Breast epithelium (tissue), 4 donors: ENCODE data around the gene CIAO3. TPM values are rescaled to one million over a fixed set of nuclear protein-coding genes. Genes with fewer than 3 reads are reported as not detected.

ENCODE experiments used
- DNase-seq, 2 donors: peaks; one replicate each; pipeline ENCODE4 v3.0.0-alpha.2; 2019; ENCODE audit warnings: low spot score in 2 of 2
- H3K27ac ChIP-seq, 2 donors: fragments of 200-600 bp; sonication (generic) in 1 of 2; one replicate each; pipeline ENCODE4 v1.5.1; 2016 to 2019; ENCODE audit warnings: mild to moderate bottlenecking in 1 of 2
- H3K27me3 ChIP-seq, 2 donors: fragments of 200-600 bp; sonication (generic) in 1 of 2; one replicate each; pipeline versions ENCODE4 v1.5.1 to v1.6.0; 2017 to 2019; ENCODE audit warnings: control low read depth in 1 of 2, mild to moderate bottlenecking in 1 of 2
- H3K36me3 ChIP-seq: fragments of 200-600 bp; one replicate; pipeline ENCODE4 v1.5.1; 2019
- H3K4me1 ChIP-seq, 2 donors: fragments of 200-600 bp; sonication (generic); one replicate each; pipeline ENCODE4 v1.5.1; 2016 to 2019; ENCODE audit warnings: control low read depth in 1 of 2
- H3K4me3 ChIP-seq, 3 donors: fragments of 200-600 bp; sonication (generic); 1 replicate in 2 of 3; 2 replicates in 1 of 3; pipeline ENCODE4 v1.5.1; 2016 to 2019; ENCODE audit warnings: mild to moderate bottlenecking in 3 of 3, moderate library complexity in 2 of 3
- H3K9me3 ChIP-seq, 2 donors: fragments of 200-600 bp; sonication (generic) in 1 of 2; one replicate each; pipeline ENCODE4 v1.5.1; 2016 to 2019; ENCODE audit warnings: control low read depth in 1 of 2
- POLR2A ChIP-seq: fragments of 450-650 bp; IDR thresholded peaks from one replicate; pipeline ENCODE4 v1.6.1; 2016; ENCODE audit warnings: antibody characterized with exemption, mild to moderate bottlenecking, moderate library complexity
- POLR2AphosphoS5 ChIP-seq, 3 donors: sonication (generic); formaldehyde crosslinking; IDR thresholded peaks; one replicate each; pipeline ENCODE4 v1.6.1; 2017; ENCODE audit warnings: antibody characterized with exemption in 3 of 3
- intact Hi-C: fragments of 100-400 bp; cut with DNase I; formaldehyde crosslinking; loops from one replicate; pipeline ENCODE4 v1.15.1; 2023; ENCODE audit warnings: low total_unique reads
- total RNA-seq, 3 donors: library from RNA; depleted of rRNA; stranded (reverse); fragments of >200 nt; gene quantifications; one replicate each; pipeline ENCODE4 v1.1.0, GENCODE V29; 2016
- TF ChIP-seq, protein P1 (sequence below), 3 donors: fragments of 450-650 bp; IDR thresholded peaks; one replicate each; pipeline ENCODE4 v1.5.1; 2016 to 2017; ENCODE audit warnings: antibody characterized with exemption in 3 of 3, mild to moderate bottlenecking in 3 of 3, moderate library complexity in 3 of 3

Gene CIAO3
- total RNA-seq, 3 donors from 2014 or later: 23.0 to 43.2 (median 41.6) TPM

DNA sequence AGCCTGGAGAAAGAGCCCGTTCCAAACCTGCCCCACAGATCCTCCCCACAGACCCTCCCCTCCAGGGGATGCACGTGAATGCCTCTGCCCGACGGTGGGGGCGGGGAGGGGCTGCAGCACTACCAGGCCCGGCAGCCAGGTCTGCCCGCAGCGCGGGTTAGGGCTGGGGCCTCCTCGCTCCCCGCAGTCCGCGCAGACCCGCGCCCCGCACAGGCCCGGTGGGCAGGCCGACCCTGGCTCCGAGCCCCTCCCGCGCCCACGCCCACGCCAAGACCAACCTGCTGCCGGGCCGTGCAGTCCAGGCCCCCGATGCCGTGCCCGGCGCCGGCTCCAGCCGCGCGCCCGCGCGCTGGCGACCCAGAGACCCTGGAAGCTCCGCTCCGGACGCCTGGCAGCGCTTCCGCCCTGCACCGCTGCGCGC lies 47.2 kb upstream of the CIAO3 start, which contains the start of gene RPUSD1:
Gene RPUSD1 (minus strand): TSS at position 404 of the 421 bp plus-strand sequence. CDS start 644 bp downstream, outside the sequence.
- H3K27ac ChIP-seq: peak within 1 kb of the TSS; percentile 40 to 59
- no peak for DNase-seq
- H3K27me3 ChIP-seq: peaks cover 0 to 5% of the 10 kb centered on the region in 2 donors
- H3K36me3 ChIP-seq: no peaks in the 10 kb centered on the region
- peak within 1 kb of the TSS; percentile 76 to 99 (median 93) for H3K4me3 ChIP-seq
- TF ChIP-seq, protein P1, sequence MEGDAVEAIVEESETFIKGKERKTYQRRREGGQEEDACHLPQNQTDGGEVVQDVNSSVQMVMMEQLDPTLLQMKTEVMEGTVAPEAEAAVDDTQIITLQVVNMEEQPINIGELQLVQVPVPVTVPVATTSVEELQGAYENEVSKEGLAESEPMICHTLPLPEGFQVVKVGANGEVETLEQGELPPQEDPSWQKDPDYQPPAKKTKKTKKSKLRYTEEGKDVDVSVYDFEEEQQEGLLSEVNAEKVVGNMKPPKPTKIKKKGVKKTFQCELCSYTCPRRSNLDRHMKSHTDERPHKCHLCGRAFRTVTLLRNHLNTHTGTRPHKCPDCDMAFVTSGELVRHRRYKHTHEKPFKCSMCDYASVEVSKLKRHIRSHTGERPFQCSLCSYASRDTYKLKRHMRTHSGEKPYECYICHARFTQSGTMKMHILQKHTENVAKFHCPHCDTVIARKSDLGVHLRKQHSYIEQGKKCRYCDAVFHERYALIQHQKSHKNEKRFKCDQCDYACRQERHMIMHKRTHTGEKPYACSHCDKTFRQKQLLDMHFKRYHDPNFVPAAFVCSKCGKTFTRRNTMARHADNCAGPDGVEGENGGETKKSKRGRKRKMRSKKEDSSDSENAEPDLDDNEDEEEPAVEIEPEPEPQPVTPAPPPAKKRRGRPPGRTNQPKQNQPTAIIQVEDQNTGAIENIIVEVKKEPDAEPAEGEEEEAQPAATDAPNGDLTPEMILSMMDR (IDR thresholded peaks at IDR 0.05): no peak
- TF ChIP-seq POLR2AphosphoS5 (IDR thresholded peaks at IDR 0.05) (no peak), POLR2A (no peak)
- H3K4me1 ChIP-seq: peaks cover 5 to 11% of the 10 kb centered on the region in 2 donors
- no peaks in the 10 kb centered on the region for H3K9me3 ChIP-seq
- intact Hi-C loops: no loop called here

- intact Hi-C loops: no loop called here
- DNase-seq: no peak
- TF ChIP-seq POLR2AphosphoS5 (IDR thresholded peaks at IDR 0.05): no peak
- TF ChIP-seq POLR2A: no peak
- TF ChIP-seq, protein P1 (IDR thresholded peaks at IDR 0.05): no peak
- Histone ChIP-seq H3K36me3 (no peaks in the 10 kb centered on the region), H3K9me3 (no peaks in the 10 kb centered on the region), H3K4me1 (peaks cover 5 to 11% of the 10 kb centered on the region in 2 donors), H3K27ac (peak overlapping the region in 1 of 2 donors; percentile 40), H3K27me3 (peaks cover 2 to 10% of the 10 kb centered on the region in 2 donors), H3K4me3 (peak overlapping the region; percentile 76 to 99 (median 93))
These were observed 46.6 kb upstream of the CIAO3 start for GRCh38 chr16:787321-787966.

GRCh38 chr16:785563-786535 lies 45.1 kb upstream of the CIAO3 start:
- Histone ChIP-seq H3K4me1 (peaks cover 5 to 11% of the 10 kb centered on the region in 2 donors), H3K4me3 (no peak overlapping the region), H3K27me3 (peaks cover 8 to 26% of the 10 kb centered on the region in 2 donors), H3K36me3 (no peaks in the 10 kb centered on the region), H3K9me3 (no peaks in the 10 kb centered on the region), H3K27ac (no peak overlapping the region)
- TF ChIP-seq, protein P1 (IDR thresholded peaks at IDR 0.05): peak; percentile 44 to 78 (median 63)
- TF ChIP-seq POLR2A: no peak
- peak; percentile 41 to 79 for DNase-seq
- intact Hi-C loops: loop anchor here (2.0 kb wide), 1 partner anchor 69 kb away; no protein-coding TSS in a partner anchor

DNA sequence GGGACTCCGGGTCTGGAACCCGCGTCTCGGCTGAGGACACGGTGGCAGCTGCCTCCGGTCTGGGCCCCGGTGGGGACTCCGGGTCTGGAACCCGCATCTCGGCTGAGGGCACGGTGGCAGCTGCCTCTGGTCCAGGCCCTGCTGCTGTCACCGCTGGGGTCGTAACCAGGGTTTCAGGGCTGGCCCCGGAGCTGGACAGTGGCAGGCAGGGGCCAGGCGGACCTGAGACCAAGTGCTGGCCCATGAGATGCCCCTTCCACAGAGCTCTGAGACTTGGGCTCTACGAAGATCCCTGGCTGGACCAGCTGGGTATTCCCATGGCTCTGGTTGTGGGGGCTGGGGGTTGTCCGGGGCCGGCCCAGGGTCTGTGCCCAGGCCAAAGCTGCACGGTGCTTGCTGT lies 43.6 kb upstream of the CIAO3 start:
- TF ChIP-seq, protein P1 (IDR thresholded peaks at IDR 0.05): no peak
- TF ChIP-seq POLR2A: no peak
- TF ChIP-seq POLR2AphosphoS5 (IDR thresholded peaks at IDR 0.05): no peak
- no peak for DNase-seq
- H3K9me3 ChIP-seq: no peaks in the 10 kb centered on the region
- no peak overlapping the region for H3K4me3 ChIP-seq
- peaks cover 5 to 11% of the 10 kb centered on the region in 2 donors for H3K4me1 ChIP-seq
- intact Hi-C loops: loop anchor here (2.0 kb wide), 1 partner anchor 68 kb away; no protein-coding TSS in a partner anchor
- no peak overlapping the region for H3K27ac ChIP-seq
- H3K36me3 ChIP-seq: no peaks in the 10 kb centered on the region
- peaks cover 10 to 40% of the 10 kb centered on the region in 2 donors for H3K27me3 ChIP-seq
